SH-SY5Y (cell line): Measurements from ENCODE around the gene EPS8L3.

Source experiments
- GATA2 ChIP-seq: IDR thresholded peaks from 2 replicates; pipeline ENCODE4 v1.6.1; 2011; ENCODE audit warnings: mild to moderate bottlenecking, low read depth, low read length
- GATA3 ChIP-seq: IDR thresholded peaks from 2 replicates; pipeline ENCODE4 v1.6.1; 2011; ENCODE audit warnings: low read depth, mild to moderate bottlenecking, low read length, moderate library complexity

- TF ChIP-seq GATA2 = no peak
- TF ChIP-seq GATA3 = no peak
Measured at GRCh38 chr1:109780982-109781381, 17.3 kb upstream of the EPS8L3 start.
